Colonic mucosa (tissue), 4 donors: ENCODE measurements around the gene FGFR2. TPM values are rescaled to one million over a fixed set of nuclear protein-coding genes. Genes with fewer than 3 reads are reported as not detected.
A peak's percentile ranks its signal among the peaks of the same experiment; 100 is the strongest.

ENCODE experiments used
- DNase-seq: peaks from one replicate; pipeline ENCODE4 v3.0.0-alpha.2; 2020
- H3K27ac ChIP-seq: fragments of 200-600 bp; one replicate; pipeline ENCODE4 v1.8.0; 2021
- H3K27me3 ChIP-seq: fragments of 200-600 bp; one replicate; pipeline ENCODE4 v1.8.0; 2021
- H3K36me3 ChIP-seq: fragments of 200-600 bp; one replicate; pipeline ENCODE4 v1.8.0; 2021
- H3K4me1 ChIP-seq: fragments of 200-600 bp; one replicate; pipeline ENCODE4 v1.8.0; 2021; ENCODE audit warnings: mild to moderate bottlenecking
- H3K4me3 ChIP-seq: fragments of 200-600 bp; one replicate; pipeline ENCODE4 v1.8.0; 2021
- H3K9ac ChIP-seq, 2 donors: one replicate each; pipeline ENCODE4 v1.7.0; 2013; ENCODE audit warnings: control low read depth in 2 of 2, low read depth in 2 of 2, low read length in 2 of 2
- H3K9me3 ChIP-seq: fragments of 200-600 bp; one replicate; pipeline ENCODE4 v1.8.0; 2021
- CTCF ChIP-seq: fragments of 200-600 bp; IDR thresholded peaks from one replicate; pipeline ENCODE4 v1.8.0; 2022; ENCODE audit warnings: antibody characterized with exemption, mild to moderate bottlenecking
- intact Hi-C: fragments of 100-400 bp; cut with DNase I; formaldehyde crosslinking; loops from one replicate; pipeline ENCODE4 v1.14.1; 2022
- total RNA-seq, 2 donors: library from RNA; stranded (reverse); fragmentation: NEBNext Ultra II Directional in 1 of 2; extraction: Animal tissue kit (Norgen Biotek cat#: 25700) in 1 of 2; gene quantifications; one replicate each; pipeline ENCODE4 v1.2.1, GENCODE V29; 2021
- donor health status: healthy.
- donor health status: DM: no; HTN: no; CAD: no.
- donor health status: DM: no; HTN: no; CAD: no.

The FGFR2 gene
- total RNA-seq, 2 donors from 2014 or later = 25.6 to 40.9 TPM

- intact Hi-C loops = no loop called here
- Histone ChIP-seq H3K9ac (peak overlapping the region in 1 of 2 donors; percentile 26), H3K27me3 (no peaks in the 10 kb centered on the region), H3K36me3 (no peaks in the 10 kb centered on the region), H3K9me3 (no peaks in the 10 kb centered on the region), H3K4me3 (no peak overlapping the region), H3K27ac (peak overlapping the region; percentile 30), H3K4me1 (no peaks in the 10 kb centered on the region)
- peak; percentile 58 for DNase-seq
- no peak for TF ChIP-seq CTCF
These were observed 25.2 kb downstream of the FGFR2 start for GRCh38 chr10:121572859-121573537.

- H3K4me3 ChIP-seq = no peak overlapping the region
- no peak overlapping the region for H3K9ac ChIP-seq
- no peaks in the 10 kb centered on the region for H3K36me3 ChIP-seq
- DNase-seq = no peak
- no peaks in the 10 kb centered on the region for H3K4me1 ChIP-seq
- H3K9me3 ChIP-seq = no peaks in the 10 kb centered on the region
- no peak overlapping the region for H3K27ac ChIP-seq
- intact Hi-C loops = no loop called here
- TF ChIP-seq CTCF = no peak
- H3K27me3 ChIP-seq = no peaks in the 10 kb centered on the region
These were observed 27.9 kb downstream of the FGFR2 start for GRCh38 chr10:121570315-121570714.

GRCh38 chr10:121568275-121568674 is 30.0 kb downstream of the FGFR2 start:
- Histone ChIP-seq H3K4me1 (no peaks in the 10 kb centered on the region), H3K27me3 (no peaks in the 10 kb centered on the region), H3K4me3 (no peak overlapping the region), H3K27ac (no peak overlapping the region), H3K9me3 (no peaks in the 10 kb centered on the region), H3K9ac (no peak overlapping the region), H3K36me3 (no peaks in the 10 kb centered on the region)
- no peak for DNase-seq
- no peak for TF ChIP-seq CTCF
- intact Hi-C loops = no loop called here

- Histone ChIP-seq H3K9me3 (no peaks in the 10 kb centered on the region), H3K9ac (no peak overlapping the region), H3K27me3 (no peaks in the 10 kb centered on the region), H3K4me3 (no peak overlapping the region), H3K36me3 (no peaks in the 10 kb centered on the region), H3K27ac (no peak overlapping the region), H3K4me1 (no peaks in the 10 kb centered on the region)
- DNase-seq = peak; percentile 42
- intact Hi-C loops = no loop called here
- TF ChIP-seq CTCF = no peak
These were observed 30.7 kb downstream of the FGFR2 start for GRCh38 chr10:121567569-121567968.

GRCh38 chr10:121566755-121567154 is 31.5 kb downstream of the FGFR2 start:
- Histone ChIP-seq H3K9me3 (no peaks in the 10 kb centered on the region), H3K27ac (no peak overlapping the region), H3K36me3 (no peaks in the 10 kb centered on the region), H3K9ac (no peak overlapping the region), H3K4me1 (no peaks in the 10 kb centered on the region), H3K27me3 (no peaks in the 10 kb centered on the region), H3K4me3 (no peak overlapping the region)
- intact Hi-C loops = no loop called here
- no peak for TF ChIP-seq CTCF
- DNase-seq = no peak
